GM13977 (cell line): ENCODE data around the gene TECPR2.

Experiments
- DNase-seq: peaks from one replicate; pipeline ENCODE4 v3.0.0; 2012; ENCODE audit warnings: low spot score
- in situ Hi-C: fragments of 300-500 bp; cut with MboI; formaldehyde crosslinking; loops from one replicate; pipeline ENCODE4 v1.12.0; 2022; ENCODE audit warnings: low sequenced_read_pairs, low pct_unique_long_range_greater_than_20kb, mixed read lengths, inconsistent platforms; ENCODE audit not compliant: unreplicated experiment
- TF ChIP-seq, protein P1 (sequence below): IDR thresholded peaks from 2 replicates; pipeline ENCODE4 v1.5.1; 2012; ENCODE audit warnings: mild to moderate bottlenecking, control low read depth; ENCODE audit not compliant: insufficient read depth; ENCODE audit errors: extremely low read depth, missing control alignments

TECPR2 gene

DNA sequence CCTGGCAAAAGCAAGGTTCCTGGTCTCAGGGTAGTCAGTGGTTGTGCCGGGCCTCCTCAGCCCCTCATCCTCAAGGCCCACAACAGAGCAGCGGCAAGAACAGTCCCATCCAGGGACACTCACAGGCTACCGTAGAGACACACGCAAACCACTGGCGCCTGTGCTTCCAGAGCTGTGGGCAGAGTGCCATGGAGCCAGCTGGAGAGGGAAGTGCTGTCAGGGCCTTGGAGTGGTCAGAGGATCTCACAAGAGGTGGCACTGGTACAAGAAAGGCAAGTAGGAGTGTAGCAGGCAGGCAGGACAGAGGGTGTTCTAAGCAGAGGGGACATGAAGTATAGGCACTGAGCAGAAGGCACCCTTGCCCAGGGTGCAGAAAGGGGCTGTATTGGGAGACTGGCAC lies 112.2 kb downstream of the TECPR2 start:
- no peak for DNase-seq
- TF ChIP-seq, protein P1, sequence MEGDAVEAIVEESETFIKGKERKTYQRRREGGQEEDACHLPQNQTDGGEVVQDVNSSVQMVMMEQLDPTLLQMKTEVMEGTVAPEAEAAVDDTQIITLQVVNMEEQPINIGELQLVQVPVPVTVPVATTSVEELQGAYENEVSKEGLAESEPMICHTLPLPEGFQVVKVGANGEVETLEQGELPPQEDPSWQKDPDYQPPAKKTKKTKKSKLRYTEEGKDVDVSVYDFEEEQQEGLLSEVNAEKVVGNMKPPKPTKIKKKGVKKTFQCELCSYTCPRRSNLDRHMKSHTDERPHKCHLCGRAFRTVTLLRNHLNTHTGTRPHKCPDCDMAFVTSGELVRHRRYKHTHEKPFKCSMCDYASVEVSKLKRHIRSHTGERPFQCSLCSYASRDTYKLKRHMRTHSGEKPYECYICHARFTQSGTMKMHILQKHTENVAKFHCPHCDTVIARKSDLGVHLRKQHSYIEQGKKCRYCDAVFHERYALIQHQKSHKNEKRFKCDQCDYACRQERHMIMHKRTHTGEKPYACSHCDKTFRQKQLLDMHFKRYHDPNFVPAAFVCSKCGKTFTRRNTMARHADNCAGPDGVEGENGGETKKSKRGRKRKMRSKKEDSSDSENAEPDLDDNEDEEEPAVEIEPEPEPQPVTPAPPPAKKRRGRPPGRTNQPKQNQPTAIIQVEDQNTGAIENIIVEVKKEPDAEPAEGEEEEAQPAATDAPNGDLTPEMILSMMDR, result no peak
- in situ Hi-C loops, result no loop called here

- in situ Hi-C loops, result no loop called here
- DNase-seq, result no peak
- TF ChIP-seq, protein P1, result no peak
These were observed 116.4 kb downstream of the TECPR2 start for GRCh38 chr14:102479107-102479506.

GRCh38 chr14:102479777-102480176 lies 117.0 kb downstream of the TECPR2 start:
- TF ChIP-seq, protein P1, result no peak
- in situ Hi-C loops, result no loop called here
- DNase-seq, result no peak

GRCh38 chr14:102481371-102481770 lies 118.6 kb downstream of the TECPR2 start:
- TF ChIP-seq, protein P1, result no peak
- DNase-seq, result no peak
- in situ Hi-C loops, result no loop called here

DNA sequence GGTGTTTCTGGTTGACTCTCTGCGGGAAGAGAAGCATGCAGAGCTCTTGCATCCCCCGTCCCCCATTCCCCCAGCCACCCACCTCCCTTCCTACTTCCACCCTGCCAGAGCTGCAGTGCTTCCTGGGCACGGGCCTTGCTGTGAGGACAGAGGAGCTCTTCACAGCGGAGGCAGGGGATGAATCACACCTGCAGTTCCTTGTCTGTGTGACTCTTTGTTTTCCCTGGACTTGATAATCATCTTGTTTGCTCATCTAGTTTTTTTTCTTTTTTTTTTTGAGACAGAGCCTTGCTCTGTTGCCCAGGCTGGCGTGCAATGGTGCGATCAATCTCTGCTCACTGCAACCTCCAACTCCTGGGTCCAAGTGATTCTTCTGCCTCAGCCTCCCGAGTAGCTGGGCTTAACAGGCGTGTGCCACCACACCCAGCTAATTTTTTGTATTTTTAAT lies 119.1 kb downstream of the TECPR2 start:
- no peak for DNase-seq
- TF ChIP-seq, protein P1, result no peak
- in situ Hi-C loops, result no loop called here

- in situ Hi-C loops, result no loop called here
- TF ChIP-seq, protein P1, result no peak
- DNase-seq, result no peak
These were observed 121.6 kb downstream of the TECPR2 start for GRCh38 chr14:102484316-102484715.
